ENCODE measurements around the gene C6orf89. TPM values are rescaled to one million over a fixed set of nuclear protein-coding genes. Genes with fewer than 3 reads are reported as not detected.

The C6orf89 gene
- polyA plus RNA-seq, 1 donor (not counting 4 experiments of a cell fraction or from before 2014, with no cell fraction given): 29.0 TPM

GRCh38 chr6:36973190-36973589 lies 87.4 kb downstream of the C6orf89 start:
- Histone ChIP-seq H3K36me3 (ENCODE audit: control insufficient read depth in 2 of 2, extremely low read depth in 1 of 2, insufficient read depth in 2 of 2, low read length in 2 of 2) (peaks cover 54 to 69% of the 10 kb centered on the region in 2 experiments), H3K27me3 (ENCODE audit: control insufficient read depth, extremely low read depth, insufficient read depth, low read length) (no peaks in the 10 kb centered on the region)

DNA sequence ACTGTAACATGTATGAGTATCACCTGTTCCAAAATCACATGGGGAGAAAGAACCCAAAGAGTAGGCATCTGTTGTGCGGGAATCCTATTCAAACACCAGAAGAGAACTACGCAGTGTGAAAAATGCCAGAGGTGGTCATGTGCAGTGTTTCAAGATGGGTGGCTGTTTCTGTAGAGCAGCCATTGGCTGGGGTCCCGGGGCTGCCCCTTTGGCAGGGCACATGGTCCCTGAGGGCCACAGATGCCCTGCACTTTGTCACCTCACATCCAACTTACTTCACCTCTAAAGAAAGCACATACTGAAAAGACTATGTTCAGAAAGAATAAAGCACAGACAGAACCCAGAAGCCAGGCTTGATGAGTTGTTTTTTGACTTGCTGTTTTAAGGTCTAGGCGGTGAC lies 87.9 kb downstream of the C6orf89 start:
- TF ChIP-seq CTCF (optimal IDR thresholded peaks at IDR 0.05 in 1 of 3, IDR thresholded peaks at IDR 0.05 in 1 of 3, conservative IDR thresholded peaks at IDR 0.05 in 1 of 3; ENCODE audit: extremely low read depth in 1 of 3, insufficient read depth in 2 of 3, low read length in 3 of 3) (no peak), EZH2 (IDR thresholded peaks at IDR 0.05; ENCODE audit: low read length) (no peak)
- Histone ChIP-seq H3K9me3 (ENCODE audit: control insufficient read depth, low read depth, low read length) (no peaks in the 10 kb centered on the region), H4K20me1 (ENCODE audit: control insufficient read depth, extremely low read depth, insufficient read depth, low read length) (no peaks in the 10 kb centered on the region), H3K9me1 (ENCODE audit: control insufficient read depth, extremely low read depth, insufficient read depth, low read length) (peaks cover 3% of the 10 kb centered on the region), H3K27ac (ENCODE audit: control insufficient read depth, insufficient read depth, low read length) (no peak overlapping the region), H3K4me2 (ENCODE audit: control insufficient read depth, extremely low read depth, insufficient read depth, low read depth, low read length) (no peak overlapping the region), H3K36me3 (ENCODE audit: control insufficient read depth in 2 of 2, extremely low read depth in 1 of 2, insufficient read depth in 2 of 2, low read length in 2 of 2) (peaks cover 57 to 68% of the 10 kb centered on the region in 2 experiments), H3K79me2 (ENCODE audit: control insufficient read depth, insufficient read depth, low read length) (no peaks in the 10 kb centered on the region), H2AFZ (ENCODE audit: control insufficient read depth, low read length) (no peak overlapping the region), H3K27me3 (ENCODE audit: control insufficient read depth, extremely low read depth, insufficient read depth, low read length) (no peaks in the 10 kb centered on the region), H3K4me3 (ENCODE audit: control insufficient read depth in 2 of 3, extremely low read depth in 1 of 3, insufficient read depth in 2 of 3, low read depth in 1 of 3, low read length in 3 of 3) (no peak overlapping the region), H3K4me1 (ENCODE audit: control insufficient read depth, extremely low read depth, insufficient read depth, low read length) (peaks cover 28% of the 10 kb centered on the region), H3K9ac (ENCODE audit: control insufficient read depth, extremely low read depth, insufficient read depth, low read length) (no peak overlapping the region)
- FAIRE-seq: no peak
- dilution Hi-C loops (cut with MboI; ENCODE audit: extremely low pct_ligation_motif_present, low sequenced_read_pairs): no loop called here
- no peak for DNase-seq (ENCODE audit: low read depth, low spot score)

More at GRCh38 chr6:36973190-36973589, 87.4 kb downstream of the C6orf89 start:
- H3K4me2 ChIP-seq (ENCODE audit: control insufficient read depth, extremely low read depth, insufficient read depth, low read depth, low read length): no peak overlapping the region
- no peak overlapping the region for H3K9ac ChIP-seq (ENCODE audit: control insufficient read depth, extremely low read depth, insufficient read depth, low read length)
- H3K27ac ChIP-seq (ENCODE audit: control insufficient read depth, insufficient read depth, low read length): no peak overlapping the region
- no peaks in the 10 kb centered on the region for H4K20me1 ChIP-seq (ENCODE audit: control insufficient read depth, extremely low read depth, insufficient read depth, low read length)
- no peaks in the 10 kb centered on the region for H3K79me2 ChIP-seq (ENCODE audit: control insufficient read depth, insufficient read depth, low read length)
- DNase-seq (ENCODE audit: low read depth, low spot score) (no peak), FAIRE-seq (no peak)
- peaks cover 3% of the 10 kb centered on the region for H3K9me1 ChIP-seq (ENCODE audit: control insufficient read depth, extremely low read depth, insufficient read depth, low read length)
- no peak overlapping the region for H3K4me3 ChIP-seq (ENCODE audit: control insufficient read depth in 2 of 3, extremely low read depth in 1 of 3, insufficient read depth in 2 of 3, low read depth in 1 of 3, low read length in 3 of 3)
- dilution Hi-C loops (cut with MboI; ENCODE audit: extremely low pct_ligation_motif_present, low sequenced_read_pairs): no loop called here
- TF ChIP-seq CTCF (optimal IDR thresholded peaks at IDR 0.05 in 1 of 3, IDR thresholded peaks at IDR 0.05 in 1 of 3, conservative IDR thresholded peaks at IDR 0.05 in 1 of 3; ENCODE audit: extremely low read depth in 1 of 3, insufficient read depth in 2 of 3, low read length in 3 of 3) (no peak), EZH2 (IDR thresholded peaks at IDR 0.05; ENCODE audit: low read length) (no peak)
- no peaks in the 10 kb centered on the region for H3K9me3 ChIP-seq (ENCODE audit: control insufficient read depth, low read depth, low read length)
- H3K4me1 ChIP-seq (ENCODE audit: control insufficient read depth, extremely low read depth, insufficient read depth, low read length): peaks cover 33% of the 10 kb centered on the region
- no peak overlapping the region for H2AFZ ChIP-seq (ENCODE audit: control insufficient read depth, low read length)

Measured in keratinocyte (primary cell).